HEK293 (cell line): Measurements from ENCODE around the gene MYO7A.

Experiments used
- CTCF ChIA-PET: fragments of 350-600 bp; formaldehyde crosslinking; extraction: SDS; loops from one replicate; lab custom pipeline; 2021; ENCODE audit warnings: antibody characterized with exemption; lab: Yijun Ruan, JAX
- POLR2A ChIA-PET: fragments of 300-600 bp; formaldehyde crosslinking; extraction: SDS; loops from one replicate; lab custom pipeline; 2020; ENCODE audit warnings: antibody characterized with exemption, inconsistent platforms; lab: Yijun Ruan, JAX
- H3K27ac ChIP-seq: fragments of 200-500 bp; sonication (Bioruptor generic); 2 replicates; pipeline ENCODE4 v1.5.1; 2014; ENCODE audit warnings: low read depth, low read length, control low read depth, inconsistent platforms; ENCODE audit errors: extremely low read depth
- H3K36me3 ChIP-seq, 2 experiments: fragments of 200-500 bp in 1 of 2; sonication (Bioruptor generic) in 1 of 2; 1 replicate in 1 of 2; 2 replicates in 1 of 2; pipeline ENCODE4 v1.5.1; 2014 to 2017; ENCODE audit warnings: inconsistent platforms in 2 of 2, low read length in 2 of 2; ENCODE audit not compliant: control insufficient read depth in 2 of 2, insufficient read depth in 1 of 2
- H3K4me1 ChIP-seq: fragments of 200-500 bp; sonication (Bioruptor generic); 2 replicates; pipeline ENCODE4 v1.5.1; 2014; ENCODE audit warnings: mild to moderate bottlenecking, low read length, inconsistent platforms; ENCODE audit not compliant: control insufficient read depth, insufficient read depth
- H3K4me3 ChIP-seq: 2 replicates; pipeline ENCODE4 v1.5.1; 2011; ENCODE audit warnings: low read depth, mild to moderate bottlenecking, control low read depth, low read length, moderate library complexity
- H3K9me3 ChIP-seq: fragments of 200-500 bp; sonication (Bioruptor generic); 2 replicates; pipeline ENCODE4 v1.5.1; 2014; ENCODE audit warnings: low read depth, low read length, inconsistent platforms; ENCODE audit not compliant: control insufficient read depth, insufficient read depth
- GLI4 ChIP-seq: fragments of 450-650 bp; formaldehyde crosslinking; IDR thresholded peaks from 2 replicates; pipeline ENCODE4 v1.5.1; 2016; ENCODE audit warnings: missing biosample characterization, missing genetic modification characterization
- KLF1 ChIP-seq: fragments of 450-650 bp; formaldehyde crosslinking; IDR thresholded peaks from 2 replicates; pipeline ENCODE4 v1.5.1; 2016; ENCODE audit warnings: missing biosample characterization, missing genetic modification characterization
- PRDM1 ChIP-seq: fragments of 450-650 bp; formaldehyde crosslinking; IDR thresholded peaks from 2 replicates; pipeline ENCODE4; 2016; ENCODE audit warnings: missing biosample characterization, missing genetic modification characterization
- RBAK ChIP-seq: fragments of 450-650 bp; formaldehyde crosslinking; IDR thresholded peaks from 2 replicates; pipeline ENCODE4 v1.5.1; 2016; ENCODE audit warnings: missing biosample characterization, missing genetic modification characterization
- ZBTB20 ChIP-seq: fragments of 450-650 bp; formaldehyde crosslinking; IDR thresholded peaks from 2 replicates; pipeline ENCODE4 v1.5.1; 2016; ENCODE audit warnings: missing biosample characterization, missing genetic modification characterization
- ZFHX2 ChIP-seq: fragments of 450-650 bp; formaldehyde crosslinking; conservative IDR thresholded peaks from 2 replicates; pipeline ENCODE4 v1.5.1; 2016; ENCODE audit warnings: missing biosample characterization, missing genetic modification characterization
- ZFP37 ChIP-seq: fragments of 450-650 bp; formaldehyde crosslinking; IDR thresholded peaks from 2 replicates; pipeline ENCODE4 v1.5.1; 2016; ENCODE audit warnings: missing biosample characterization, missing genetic modification characterization
- ZNF140 ChIP-seq: fragments of 450-650 bp; formaldehyde crosslinking; IDR thresholded peaks from 2 replicates; pipeline ENCODE4 v1.5.1; 2016; ENCODE audit warnings: missing biosample characterization, missing genetic modification characterization
- ZNF148 ChIP-seq: fragments of 450-650 bp; formaldehyde crosslinking; IDR thresholded peaks from 2 replicates; pipeline ENCODE4 v1.5.0; 2017; ENCODE audit warnings: missing biosample characterization, missing genetic modification characterization, borderline replicate concordance
- ZNF19 ChIP-seq: fragments of 450-650 bp; formaldehyde crosslinking; IDR thresholded peaks from 2 replicates; pipeline ENCODE4; 2016; ENCODE audit warnings: missing biosample characterization, missing genetic modification characterization, low read depth
- ZNF280C ChIP-seq: fragments of 450-650 bp; formaldehyde crosslinking; IDR thresholded peaks from 2 replicates; pipeline ENCODE4 v1.5.1; 2016; ENCODE audit warnings: missing biosample characterization, missing genetic modification characterization
- ZNF280D ChIP-seq: fragments of 450-650 bp; formaldehyde crosslinking; IDR thresholded peaks from 2 replicates; pipeline ENCODE4 v1.5.1; 2016; ENCODE audit warnings: missing biosample characterization, missing genetic modification characterization
- ZNF473 ChIP-seq: fragments of 450-650 bp; formaldehyde crosslinking; IDR thresholded peaks from 2 replicates; pipeline ENCODE4 v1.5.1; 2017; ENCODE audit warnings: missing biosample characterization, missing genetic modification characterization
- ZNF548 ChIP-seq: fragments of 450-650 bp; formaldehyde crosslinking; IDR thresholded peaks from 2 replicates; pipeline ENCODE4 v1.5.1; 2016; ENCODE audit warnings: missing biosample characterization, missing genetic modification characterization
- ZNF561 ChIP-seq: fragments of 450-650 bp; IDR thresholded peaks from 2 replicates; pipeline ENCODE4 v1.5.1; 2018; ENCODE audit warnings: missing biosample characterization, missing genetic modification characterization, borderline replicate concordance
- ZNF791 ChIP-seq: fragments of 450-650 bp; formaldehyde crosslinking; IDR thresholded peaks from 2 replicates; pipeline ENCODE4 v1.5.1; 2016; ENCODE audit warnings: missing biosample characterization, missing genetic modification characterization
- TF ChIP-seq, protein P1 (sequence below): fragments of 450-650 bp; formaldehyde crosslinking; IDR thresholded peaks from 2 replicates; pipeline ENCODE4 v1.5.1; 2016; ENCODE audit warnings: missing biosample characterization, missing genetic modification characterization
- TF ChIP-seq, protein P2 (sequence below): fragments of 450-650 bp; formaldehyde crosslinking; optimal IDR thresholded peaks from 2 replicates; pipeline ENCODE3; 2016; ENCODE audit warnings: missing biosample characterization, mild to moderate bottlenecking, missing genetic modification characterization

Gene MYO7A

GRCh38 chr11:77124488-77124887, 3.6 kb upstream of the MYO7A start (continued):
- TF ChIP-seq, protein P1, sequence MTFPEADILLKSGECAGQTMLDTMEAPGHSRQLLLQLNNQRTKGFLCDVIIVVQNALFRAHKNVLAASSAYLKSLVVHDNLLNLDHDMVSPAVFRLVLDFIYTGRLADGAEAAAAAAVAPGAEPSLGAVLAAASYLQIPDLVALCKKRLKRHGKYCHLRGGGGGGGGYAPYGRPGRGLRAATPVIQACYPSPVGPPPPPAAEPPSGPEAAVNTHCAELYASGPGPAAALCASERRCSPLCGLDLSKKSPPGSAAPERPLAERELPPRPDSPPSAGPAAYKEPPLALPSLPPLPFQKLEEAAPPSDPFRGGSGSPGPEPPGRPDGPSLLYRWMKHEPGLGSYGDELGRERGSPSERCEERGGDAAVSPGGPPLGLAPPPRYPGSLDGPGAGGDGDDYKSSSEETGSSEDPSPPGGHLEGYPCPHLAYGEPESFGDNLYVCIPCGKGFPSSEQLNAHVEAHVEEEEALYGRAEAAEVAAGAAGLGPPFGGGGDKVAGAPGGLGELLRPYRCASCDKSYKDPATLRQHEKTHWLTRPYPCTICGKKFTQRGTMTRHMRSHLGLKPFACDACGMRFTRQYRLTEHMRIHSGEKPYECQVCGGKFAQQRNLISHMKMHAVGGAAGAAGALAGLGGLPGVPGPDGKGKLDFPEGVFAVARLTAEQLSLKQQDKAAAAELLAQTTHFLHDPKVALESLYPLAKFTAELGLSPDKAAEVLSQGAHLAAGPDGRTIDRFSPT (tag by site-specific recombination): no peak
- no peak for TF ChIP-seq ZNF280D
- TF ChIP-seq ZFP37: no peak
- no peak for TF ChIP-seq ZBTB20
- no peak for TF ChIP-seq ZNF148 (tag by site-specific recombination)
- TF ChIP-seq RBAK: no peak
- TF ChIP-seq ZNF19 (tag by site-specific recombination): no peak
- TF ChIP-seq ZNF791 (tag by site-specific recombination): no peak
- no peak for TF ChIP-seq ZNF548 (tag by site-specific recombination)
- TF ChIP-seq ZFHX2: no peak

DNA sequence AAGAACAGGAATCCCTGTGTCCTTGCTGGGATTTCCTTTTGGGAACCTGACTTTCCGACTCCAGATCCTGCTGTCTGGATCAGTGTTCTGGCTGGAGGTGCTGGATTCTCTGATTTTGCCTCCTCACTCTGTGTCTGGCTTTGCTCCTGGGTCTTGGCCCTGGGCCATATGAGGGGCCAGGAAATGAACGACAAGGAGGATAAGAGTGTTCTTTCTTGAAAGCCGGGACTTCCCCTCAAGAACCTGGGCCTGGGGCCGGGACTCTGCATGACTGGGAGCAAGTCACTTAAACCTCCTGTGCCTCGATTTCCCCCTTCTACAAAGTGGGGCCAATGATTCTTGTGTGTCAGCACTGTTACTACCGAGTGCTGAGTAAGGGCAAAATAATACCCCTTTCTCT, 2.9 kb upstream of the MYO7A start:
- no peak overlapping the region for H3K4me3 ChIP-seq
- H3K36me3 ChIP-seq: no peaks in the 10 kb centered on the region
- TF ChIP-seq PRDM1 (no peak), KLF1 (tag by site-specific recombination) (no peak), ZNF140 (no peak), ZNF561 (no peak), ZNF473 (tag by site-specific recombination) (no peak), ZNF280C (tag by site-specific recombination) (no peak), GLI4 (tag by site-specific recombination) (no peak)
- TF ChIP-seq, protein P2, sequence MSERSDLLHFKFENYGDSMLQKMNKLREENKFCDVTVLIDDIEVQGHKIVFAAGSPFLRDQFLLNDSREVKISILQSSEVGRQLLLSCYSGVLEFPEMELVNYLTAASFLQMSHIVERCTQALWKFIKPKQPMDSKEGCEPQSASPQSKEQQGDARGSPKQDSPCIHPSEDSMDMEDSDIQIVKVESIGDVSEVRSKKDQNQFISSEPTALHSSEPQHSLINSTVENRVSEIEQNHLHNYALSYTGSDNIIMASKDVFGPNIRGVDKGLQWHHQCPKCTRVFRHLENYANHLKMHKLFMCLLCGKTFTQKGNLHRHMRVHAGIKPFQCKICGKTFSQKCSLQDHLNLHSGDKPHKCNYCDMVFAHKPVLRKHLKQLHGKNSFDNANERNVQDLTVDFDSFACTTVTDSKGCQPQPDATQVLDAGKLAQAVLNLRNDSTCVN: no peak
- H3K27ac ChIP-seq: no peak overlapping the region
- ChIA-PET POLR2A (no interaction called here), CTCF (interaction anchor here (1.1 to 4.3 kb wide), 2 partner anchors 10 to 62 kb away, joined by 3 to 95 read pairs; no protein-coding TSS in a partner anchor)
- H3K4me1 ChIP-seq: no peaks in the 10 kb centered on the region; the same call in 1 of the 2 replicates
- H3K9me3 ChIP-seq: no peaks in the 10 kb centered on the region
